Activated CD8-positive, alpha-beta T cell treated with anti-CD3 and anti-CD28 coated beads for 36 hours (primary cell): ENCODE data around the gene CDK5RAP2. TPM values are rescaled to one million over a fixed set of nuclear protein-coding genes. Genes with fewer than 3 reads are reported as not detected.

ENCODE experiments used
- ATAC-seq: fragments of 200-7000 bp; cut with Tn5 transposase; one replicate; pipeline ENCODE4 v1.10.0; 2021; ENCODE audit warnings: mild to moderate bottlenecking, moderate library complexity
- CTCF ChIA-PET: fragments of 350-600 bp; sonication (Branson Sonifier 250); formaldehyde crosslinking; loops from one replicate; lab custom pipeline; 2021; ENCODE audit warnings: antibody characterized with exemption; lab: Charles Lee
- POLR2A ChIA-PET: fragments of 350-600 bp; sonication (Branson Sonifier 250); formaldehyde crosslinking; loops from one replicate; lab custom pipeline; 2021; ENCODE audit warnings: antibody characterized with exemption; lab: Charles Lee
- DNase-seq: peaks from one replicate; pipeline ENCODE4 v3.0.0-alpha.2; 2020
- H3K27ac Mint-ChIP-seq: one replicate; pipeline ENCODE4 v1.8.0; 2021; ENCODE audit warnings: mild to moderate bottlenecking, mixed read lengths
- H3K27me3 Mint-ChIP-seq: one replicate; pipeline ENCODE4 v1.8.0; 2021; ENCODE audit warnings: mixed read lengths
- H3K36me3 Mint-ChIP-seq: one replicate; pipeline ENCODE4 v1.8.0; 2021; ENCODE audit warnings: low read depth, mixed read lengths
- H3K4me1 Mint-ChIP-seq: one replicate; pipeline ENCODE4 v1.8.0; 2021; ENCODE audit warnings: low read depth, mixed read lengths
- H3K4me3 Mint-ChIP-seq: one replicate; pipeline ENCODE4 v1.8.0; 2021; ENCODE audit warnings: mild to moderate bottlenecking, moderate library complexity, mixed read lengths
- H3K9me3 Mint-ChIP-seq: one replicate; pipeline ENCODE4 v1.8.0; 2021; ENCODE audit warnings: mixed read lengths
- intact Hi-C: fragments of 100-400 bp; cut with micrococcal nuclease; formaldehyde crosslinking; loops from one replicate; pipeline ENCODE4 v1.10.0; 2022
- total RNA-seq, 2 experiments: library from RNA; stranded (reverse); gene quantifications; one replicate each; pipeline ENCODE4 v1.2.3, GENCODE V29; 2021
- TF ChIP-seq, protein P1 (sequence below): fragments of 200-600 bp; IDR thresholded peaks from one replicate; pipeline ENCODE4 v1.8.0; 2022; ENCODE audit warnings: antibody characterized with exemption, mild to moderate bottlenecking

CDK5RAP2 gene
- total RNA-seq, 2 experiments from 2014 or later = 61.5 to 67.6 TPM

DNA sequence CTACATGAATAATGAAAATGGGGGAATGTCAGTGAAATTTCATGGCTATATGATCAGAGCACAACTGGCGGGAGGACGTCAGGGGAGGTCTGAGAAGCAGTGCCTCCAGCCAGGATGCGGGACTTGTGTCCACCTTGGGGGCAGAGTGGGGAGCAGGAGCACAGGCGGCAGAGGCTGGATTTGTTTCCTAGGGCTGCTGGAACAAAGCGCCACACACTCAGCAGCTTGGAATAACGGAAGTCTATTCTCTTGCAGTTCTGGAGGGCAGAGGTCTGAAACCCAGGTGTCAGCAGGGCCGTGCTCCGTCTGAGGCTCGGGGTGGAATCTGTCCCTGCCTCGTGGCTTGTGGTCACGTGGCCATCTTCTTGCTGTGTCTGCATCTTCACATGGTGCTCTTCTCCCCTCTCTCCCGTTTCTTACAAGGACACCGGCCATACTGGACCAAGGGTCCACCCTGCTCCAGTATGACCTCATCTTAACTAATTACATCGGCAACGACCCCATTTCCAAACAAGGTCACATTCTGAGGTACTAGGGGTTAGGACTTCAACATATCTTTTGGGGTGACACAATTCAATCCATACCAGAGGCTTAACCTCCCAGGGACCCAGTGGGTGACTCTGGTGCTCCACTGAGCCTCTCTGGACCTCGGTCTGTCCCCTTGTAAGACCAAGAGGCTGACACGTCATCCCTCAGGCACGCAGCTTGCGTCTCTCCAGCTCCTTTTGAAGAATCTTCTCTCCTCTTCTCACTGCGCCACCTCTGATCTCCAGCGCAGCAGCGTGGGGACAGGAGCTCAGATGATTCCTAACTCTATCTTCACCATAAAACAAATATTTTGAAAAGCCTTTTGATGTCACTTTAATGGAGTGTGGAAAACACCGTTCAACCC, 202.5 kb downstream of the CDK5RAP2 start:
- Mint-ChIP-seq H3K9me3 (peaks cover 2% of the 10 kb centered on the region), H3K27me3 (no peaks in the 10 kb centered on the region), H3K27ac (no peak overlapping the region), H3K4me1 (no peaks in the 10 kb centered on the region), H3K36me3 (no peaks in the 10 kb centered on the region), H3K4me3 (no peak overlapping the region)
- POLR2A ChIA-PET = no interaction called here
- CTCF ChIA-PET = no interaction called here
- TF ChIP-seq, protein P1, sequence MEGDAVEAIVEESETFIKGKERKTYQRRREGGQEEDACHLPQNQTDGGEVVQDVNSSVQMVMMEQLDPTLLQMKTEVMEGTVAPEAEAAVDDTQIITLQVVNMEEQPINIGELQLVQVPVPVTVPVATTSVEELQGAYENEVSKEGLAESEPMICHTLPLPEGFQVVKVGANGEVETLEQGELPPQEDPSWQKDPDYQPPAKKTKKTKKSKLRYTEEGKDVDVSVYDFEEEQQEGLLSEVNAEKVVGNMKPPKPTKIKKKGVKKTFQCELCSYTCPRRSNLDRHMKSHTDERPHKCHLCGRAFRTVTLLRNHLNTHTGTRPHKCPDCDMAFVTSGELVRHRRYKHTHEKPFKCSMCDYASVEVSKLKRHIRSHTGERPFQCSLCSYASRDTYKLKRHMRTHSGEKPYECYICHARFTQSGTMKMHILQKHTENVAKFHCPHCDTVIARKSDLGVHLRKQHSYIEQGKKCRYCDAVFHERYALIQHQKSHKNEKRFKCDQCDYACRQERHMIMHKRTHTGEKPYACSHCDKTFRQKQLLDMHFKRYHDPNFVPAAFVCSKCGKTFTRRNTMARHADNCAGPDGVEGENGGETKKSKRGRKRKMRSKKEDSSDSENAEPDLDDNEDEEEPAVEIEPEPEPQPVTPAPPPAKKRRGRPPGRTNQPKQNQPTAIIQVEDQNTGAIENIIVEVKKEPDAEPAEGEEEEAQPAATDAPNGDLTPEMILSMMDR = no peak
- intact Hi-C loops = no loop called here
- ATAC-seq (no peak), DNase-seq (no peak)

DNA sequence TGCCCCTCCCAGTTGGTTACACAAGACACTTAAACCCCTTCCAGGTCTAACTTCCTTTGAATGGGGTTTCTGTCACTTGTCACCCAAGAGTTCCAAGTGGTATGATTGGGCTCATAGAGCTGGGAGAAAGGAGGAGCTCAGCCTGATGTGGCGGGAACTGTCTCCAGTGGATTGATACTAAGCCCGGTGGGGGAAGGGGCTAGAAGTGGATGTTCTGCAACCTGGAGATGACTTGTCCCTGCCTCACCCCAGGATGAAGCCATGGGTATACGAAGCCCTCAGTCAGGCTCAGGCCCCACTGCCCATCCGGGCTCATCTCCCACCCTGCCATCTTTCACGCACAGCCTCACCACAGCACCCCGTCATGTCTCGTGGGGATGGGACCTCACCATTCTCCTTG, 203.9 kb downstream of the CDK5RAP2 start:
- DNase-seq = no peak
- intact Hi-C loops = no loop called here
- Mint-ChIP-seq H3K27me3 (no peaks in the 10 kb centered on the region), H3K9me3 (peaks cover 2% of the 10 kb centered on the region), H3K4me1 (no peaks in the 10 kb centered on the region), H3K36me3 (no peaks in the 10 kb centered on the region), H3K4me3 (no peak overlapping the region), H3K27ac (no peak overlapping the region)
- no peak for ATAC-seq
- CTCF ChIA-PET = no interaction called here
- TF ChIP-seq, protein P1 = no peak
- POLR2A ChIA-PET = no interaction called here

DNA sequence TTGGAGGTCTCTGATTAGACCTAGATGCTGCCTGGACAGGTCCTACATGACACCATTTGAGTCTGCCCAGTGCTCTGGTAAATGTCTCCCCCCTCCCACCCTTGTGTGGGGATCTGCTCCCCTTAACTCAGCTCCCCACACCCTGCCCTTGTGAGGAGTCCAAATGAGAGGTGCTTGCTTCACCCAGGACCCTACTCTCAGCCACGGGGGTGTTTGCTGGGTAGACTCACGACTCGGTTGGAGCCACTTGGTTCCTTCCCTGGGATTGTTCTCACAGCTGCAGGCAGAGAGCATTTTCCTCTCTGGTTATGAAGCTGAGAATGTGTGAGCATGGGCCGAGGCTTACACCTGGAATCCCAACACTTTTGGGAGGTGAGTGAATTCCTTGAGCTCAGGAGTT, 204.7 kb downstream of the CDK5RAP2 start:
- Mint-ChIP-seq H3K4me3 (no peak overlapping the region), H3K27me3 (no peaks in the 10 kb centered on the region), H3K27ac (no peak overlapping the region), H3K36me3 (no peaks in the 10 kb centered on the region), H3K4me1 (no peaks in the 10 kb centered on the region), H3K9me3 (peaks cover 2% of the 10 kb centered on the region)
- TF ChIP-seq, protein P1 = no peak
- ChIA-PET POLR2A (no interaction called here), CTCF (no interaction called here)
- DNase-seq (no peak), ATAC-seq (no peak)
- intact Hi-C loops = no loop called here

DNA sequence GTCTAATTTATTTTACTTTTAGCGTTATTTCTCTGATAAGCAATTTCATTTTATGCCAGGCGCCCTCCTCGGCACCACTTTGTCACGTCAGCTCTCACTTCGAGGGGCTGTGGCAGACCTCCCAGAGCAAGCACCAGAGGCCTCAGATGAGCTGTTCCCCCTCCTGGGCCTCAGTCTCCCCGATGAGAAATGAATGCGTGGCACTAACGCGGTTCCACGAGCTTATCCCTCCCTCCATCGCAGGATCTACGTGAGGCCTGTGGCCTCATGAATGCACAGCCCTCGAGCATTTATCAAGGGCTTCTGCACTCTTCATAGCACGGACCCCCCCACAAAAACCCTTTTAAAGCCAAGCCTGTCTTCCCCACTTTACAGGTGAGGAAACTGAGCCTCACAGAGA, 205.2 kb downstream of the CDK5RAP2 start:
- Mint-ChIP-seq H3K4me1 (no peaks in the 10 kb centered on the region), H3K4me3 (no peak overlapping the region), H3K27ac (no peak overlapping the region), H3K9me3 (peaks cover 2% of the 10 kb centered on the region), H3K27me3 (no peaks in the 10 kb centered on the region), H3K36me3 (no peaks in the 10 kb centered on the region)
- DNase-seq (no peak), ATAC-seq (no peak)
- intact Hi-C loops = no loop called here
- ChIA-PET POLR2A (no interaction called here), CTCF (no interaction called here)
- TF ChIP-seq, protein P1 = no peak

DNA sequence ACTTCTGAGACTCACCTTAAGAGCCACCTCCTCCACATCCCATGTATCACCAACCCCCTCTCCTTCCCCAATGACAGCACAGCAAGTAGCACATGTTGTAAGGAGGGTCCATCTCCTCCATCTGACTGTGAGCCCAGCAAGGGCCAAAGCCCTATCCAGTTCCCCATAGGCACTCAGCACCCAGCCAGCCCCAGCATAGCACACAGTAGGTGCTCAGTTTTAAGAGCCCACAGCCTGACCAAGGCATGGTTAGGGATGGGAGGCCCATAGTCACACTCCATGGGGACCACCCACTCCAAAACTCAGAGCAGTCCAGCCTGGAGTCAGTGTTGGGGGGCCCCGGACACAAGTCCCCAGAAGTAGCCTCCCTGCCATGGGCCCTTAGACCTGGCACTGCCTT, 205.7 kb downstream of the CDK5RAP2 start:
- ATAC-seq (no peak), DNase-seq (no peak)
- Mint-ChIP-seq H3K27me3 (no peaks in the 10 kb centered on the region), H3K27ac (no peak overlapping the region), H3K36me3 (no peaks in the 10 kb centered on the region), H3K9me3 (peaks cover under 1% of the 10 kb centered on the region), H3K4me3 (no peak overlapping the region), H3K4me1 (no peaks in the 10 kb centered on the region)
- POLR2A ChIA-PET = no interaction called here
- TF ChIP-seq, protein P1 = no peak
- CTCF ChIA-PET = no interaction called here
- intact Hi-C loops = no loop called here
